Measurements from ENCODE around the gene PNLIP.

Gene PNLIP

DNA sequence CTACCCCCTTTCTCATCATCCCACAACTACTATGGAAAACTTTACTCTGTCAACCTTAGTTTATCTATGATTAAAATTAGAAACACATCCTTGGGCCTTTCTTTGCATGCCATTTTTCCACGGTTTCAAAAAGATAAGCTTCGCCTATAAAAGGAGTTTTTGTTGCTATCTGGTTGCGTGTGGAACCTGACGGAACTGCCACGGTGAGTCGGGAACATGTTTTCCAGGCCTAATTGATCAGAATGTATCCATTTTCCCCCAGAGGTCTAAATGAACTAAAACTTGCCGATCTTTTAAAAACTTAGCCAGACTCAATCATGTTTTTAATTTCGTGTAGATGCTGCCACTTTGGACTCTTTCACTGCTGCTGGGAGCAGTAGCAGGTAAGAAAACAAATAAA, at the start of gene PNLIP:
Gene PNLIP, plus strand, starts transcription at position 176 of the 400 bp plus-strand sequence. Its CDS starts 162 bp downstream, at position 338.
- TF ChIP-seq ZNF274 (IDR thresholded peaks at IDR 0.05; ENCODE audit: low read depth, low read length) = no peak

DNA sequence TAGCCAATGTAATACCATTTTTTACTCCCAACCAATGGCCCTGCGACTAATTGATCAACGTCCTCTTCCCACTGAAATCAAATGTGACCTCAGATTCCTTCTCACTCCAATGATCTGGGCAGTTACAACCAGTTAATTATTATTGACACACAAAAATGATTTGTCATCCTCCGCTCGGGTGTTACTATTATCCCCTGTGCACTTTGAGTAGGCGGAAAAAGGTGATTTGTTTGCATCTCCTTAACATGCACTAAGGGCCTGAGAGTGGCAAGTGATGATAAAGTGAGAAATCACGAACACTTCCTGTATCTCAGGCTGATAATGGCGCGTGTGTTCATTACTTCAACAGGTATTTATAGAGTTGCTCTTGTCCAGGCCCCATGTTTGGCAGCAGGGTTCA, 40.9 kb upstream of the PNLIP start:
- H3K4me3 ChIP-seq (ENCODE audit: low read length) = no peak overlapping the region
- TF ChIP-seq ZNF274 (IDR thresholded peaks at IDR 0.05; ENCODE audit: low read depth, low read length) = no peak

More for the DNA sequence above, at the start of gene PNLIP:
- H3K4me3 ChIP-seq (ENCODE audit: low read length) = no peak within 1 kb of the TSS

DNA sequence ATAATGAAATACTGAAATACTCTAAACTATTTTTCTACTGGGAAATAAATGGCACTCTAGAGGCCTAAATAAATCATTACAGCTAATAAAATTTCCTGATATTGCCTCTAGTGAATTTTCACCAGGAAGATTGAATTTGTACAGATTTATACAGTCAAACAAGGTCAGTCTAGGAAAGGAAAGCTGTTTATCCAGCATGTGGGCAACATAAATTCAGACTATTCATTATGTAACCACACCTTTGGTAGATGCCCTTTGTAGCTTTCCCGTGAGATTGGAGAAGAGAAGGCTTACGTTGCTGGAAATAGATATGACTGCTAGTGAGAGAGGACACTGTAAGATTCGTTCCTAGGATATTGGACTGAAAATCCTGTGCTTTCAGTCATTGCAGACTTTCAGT, 35.2 kb upstream of the PNLIP start:
- no peak overlapping the region for H3K4me3 ChIP-seq (ENCODE audit: low read length)
- TF ChIP-seq ZNF274 (IDR thresholded peaks at IDR 0.05; ENCODE audit: low read depth, low read length) = no peak

DNA sequence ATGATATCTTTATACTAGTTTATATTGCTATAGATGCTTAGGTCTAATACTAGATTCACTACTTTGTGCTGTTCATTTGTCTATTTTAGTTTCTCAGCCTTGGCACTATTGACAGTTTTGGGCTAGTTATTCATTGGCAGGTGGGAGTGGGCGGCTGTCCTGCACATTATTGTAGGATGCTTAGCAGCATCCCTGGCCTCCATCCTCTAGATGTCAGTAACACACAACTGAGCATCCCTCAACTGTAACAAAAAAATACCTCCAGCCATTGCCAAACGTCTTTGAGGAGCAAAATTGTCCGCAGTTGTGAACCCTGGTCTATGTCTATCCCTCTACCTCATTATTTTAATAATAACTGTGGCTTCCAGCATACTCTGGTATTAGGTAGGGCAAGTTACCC, 34.4 kb upstream of the PNLIP start:
- no peak overlapping the region for H3K4me3 ChIP-seq (ENCODE audit: low read length)
- TF ChIP-seq ZNF274 (IDR thresholded peaks at IDR 0.05; ENCODE audit: low read depth, low read length) = no peak

DNA sequence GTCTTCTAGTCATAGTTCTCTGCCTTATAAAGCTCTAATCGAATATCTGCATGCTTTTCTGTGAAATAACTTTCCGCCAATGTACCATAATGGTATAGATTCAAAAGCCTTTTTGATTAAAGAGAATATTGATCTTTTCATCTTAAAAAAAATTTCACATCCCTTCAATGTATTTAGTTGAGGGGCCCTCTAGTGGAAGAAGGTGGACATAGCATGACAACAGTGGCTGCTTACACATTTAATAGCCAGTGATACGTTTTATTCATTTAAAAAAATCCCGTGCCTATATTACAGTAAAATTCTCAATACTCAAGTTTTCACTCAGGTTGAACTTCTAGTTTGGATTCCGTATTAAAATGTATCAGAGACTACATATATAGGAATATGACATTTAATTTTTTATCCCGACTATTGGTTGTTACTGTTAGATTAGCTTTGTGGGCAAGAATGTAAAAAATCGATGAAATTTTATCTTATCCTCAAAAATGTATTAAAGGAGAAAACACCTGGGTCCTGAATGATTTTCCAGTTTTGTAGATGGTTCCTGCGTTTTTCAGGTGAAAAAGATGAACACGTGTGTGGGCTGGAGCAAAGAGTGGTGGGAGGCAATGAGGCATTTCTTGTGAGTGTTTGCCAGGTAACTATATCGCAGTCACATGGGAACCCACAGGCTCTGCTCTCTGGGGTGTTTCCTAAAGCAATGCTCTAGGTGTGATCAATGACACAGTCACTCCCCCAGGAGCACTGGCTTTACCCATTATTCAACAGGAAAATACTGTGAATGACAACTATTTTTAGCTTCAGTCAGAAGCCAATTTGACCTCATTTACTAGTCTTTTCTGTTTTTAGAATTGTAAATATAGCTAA, 24.1 kb upstream of the PNLIP start:
- TF ChIP-seq ZNF274 (IDR thresholded peaks at IDR 0.05; ENCODE audit: low read depth, low read length) = no peak
- H3K4me3 ChIP-seq (ENCODE audit: low read length) = no peak overlapping the region

DNA sequence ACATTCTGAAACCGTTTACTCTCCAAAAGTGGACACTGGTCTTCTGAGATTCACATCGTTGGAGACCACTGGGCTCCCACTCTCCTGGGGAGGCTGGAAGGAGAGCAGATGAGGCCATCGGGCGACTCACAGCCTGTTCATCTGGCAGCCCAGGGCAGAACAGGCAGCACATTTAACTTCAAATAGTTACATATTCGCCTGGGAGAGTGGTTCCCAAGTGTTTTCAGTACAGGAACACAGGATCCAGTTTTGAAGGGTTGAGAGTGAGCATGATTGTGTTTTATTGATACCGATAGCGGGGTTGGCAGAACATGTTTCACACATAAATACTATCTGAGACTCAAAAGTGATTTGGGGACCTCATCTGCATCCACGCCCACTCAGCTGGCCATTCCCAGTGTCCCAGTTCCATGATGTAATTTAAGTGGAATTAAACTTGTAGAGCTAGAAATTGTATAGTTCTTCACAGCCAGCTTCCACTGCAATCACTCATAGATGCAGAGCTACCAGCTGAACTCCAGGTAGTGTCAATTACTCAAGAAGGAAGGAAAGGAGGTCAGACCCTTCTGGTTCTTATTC, 22.8 kb upstream of the PNLIP start:
- TF ChIP-seq ZNF274 (IDR thresholded peaks at IDR 0.05; ENCODE audit: low read depth, low read length) = no peak
- H3K4me3 ChIP-seq (ENCODE audit: low read length) = no peak overlapping the region

DNA sequence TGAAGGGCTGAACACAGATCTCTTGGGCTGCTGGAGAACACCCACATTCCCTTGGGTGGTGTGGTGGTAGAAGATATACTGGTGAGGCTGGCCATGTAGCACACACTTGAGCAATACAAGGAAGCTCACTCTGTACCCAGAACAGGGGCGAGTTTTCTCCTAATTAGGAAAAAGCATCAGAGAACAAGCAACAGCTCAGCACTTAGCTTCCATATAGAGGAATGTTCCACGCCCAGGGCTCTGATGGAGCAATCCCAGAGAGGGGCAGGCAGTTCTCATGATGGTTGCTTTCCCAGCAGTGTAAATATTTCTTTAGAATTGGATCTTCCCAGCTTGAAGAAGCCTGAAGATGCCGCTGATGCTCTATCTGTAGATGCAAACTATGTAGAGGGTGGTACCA, 21.0 kb upstream of the PNLIP start:
- no peak overlapping the region for H3K4me3 ChIP-seq (ENCODE audit: low read length)
- TF ChIP-seq ZNF274 (IDR thresholded peaks at IDR 0.05; ENCODE audit: low read depth, low read length) = no peak

DNA sequence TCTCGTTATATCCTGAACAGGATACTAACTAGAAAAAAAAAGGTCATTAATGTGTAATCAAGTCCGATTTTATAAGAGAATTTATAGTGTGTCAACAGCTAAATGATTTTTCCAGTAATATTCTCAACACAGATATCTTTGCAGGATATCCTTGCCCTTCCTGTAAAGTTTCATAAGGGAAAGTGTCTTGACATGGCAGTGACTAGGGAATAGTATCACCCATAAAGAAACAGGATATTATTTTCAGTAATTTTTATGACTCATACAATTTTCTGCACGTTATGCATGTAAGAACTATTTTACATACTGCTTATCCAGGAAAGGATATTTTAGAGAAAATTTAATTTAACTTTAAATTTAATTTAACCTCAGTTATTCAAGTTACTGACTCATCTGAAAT, 19.5 kb upstream of the PNLIP start:
- no peak overlapping the region for H3K4me3 ChIP-seq (ENCODE audit: low read length)
- TF ChIP-seq ZNF274 (IDR thresholded peaks at IDR 0.05; ENCODE audit: low read depth, low read length) = no peak

DNA sequence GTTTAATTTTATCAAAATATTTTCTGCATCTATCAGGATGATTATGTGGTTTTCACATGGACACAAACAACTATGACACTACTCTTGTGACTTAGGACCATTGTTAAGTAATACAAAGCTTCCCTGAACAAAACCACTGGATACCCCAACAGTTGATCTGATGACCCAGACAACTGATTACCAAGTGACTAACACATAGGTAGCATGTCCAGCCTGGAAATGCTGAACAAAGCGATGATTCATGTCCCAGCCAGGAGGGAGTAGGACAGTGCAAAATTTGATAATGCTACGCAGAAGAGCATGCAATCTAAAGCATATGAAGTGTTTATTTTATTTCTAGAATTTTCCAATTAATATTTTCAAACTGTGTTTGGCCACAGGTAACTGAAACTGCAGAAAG, 8.9 kb upstream of the PNLIP start:
- TF ChIP-seq ZNF274 (IDR thresholded peaks at IDR 0.05; ENCODE audit: low read depth, low read length) = no peak
- H3K4me3 ChIP-seq (ENCODE audit: low read length) = no peak overlapping the region

DNA sequence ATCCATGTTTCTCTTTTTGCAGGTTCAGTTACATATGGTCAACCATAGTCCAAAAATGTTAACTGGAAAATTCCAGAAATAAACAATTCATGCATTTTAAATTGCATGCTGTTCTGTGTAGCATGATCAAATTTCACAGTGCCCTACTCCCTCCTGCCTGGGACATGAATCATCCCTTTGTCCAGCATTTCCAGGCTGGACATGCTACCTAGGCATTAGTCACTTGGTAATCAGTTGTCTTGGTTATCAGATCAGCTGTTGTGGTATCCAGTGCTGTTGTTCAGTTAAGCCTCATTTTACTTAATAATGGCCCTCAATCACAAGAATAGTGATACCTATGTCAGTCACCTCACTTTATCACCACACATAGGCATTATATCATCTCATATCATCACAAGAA, 7.3 kb upstream of the PNLIP start:
- no peak for TF ChIP-seq ZNF274 (IDR thresholded peaks at IDR 0.05; ENCODE audit: low read depth, low read length)

DNA sequence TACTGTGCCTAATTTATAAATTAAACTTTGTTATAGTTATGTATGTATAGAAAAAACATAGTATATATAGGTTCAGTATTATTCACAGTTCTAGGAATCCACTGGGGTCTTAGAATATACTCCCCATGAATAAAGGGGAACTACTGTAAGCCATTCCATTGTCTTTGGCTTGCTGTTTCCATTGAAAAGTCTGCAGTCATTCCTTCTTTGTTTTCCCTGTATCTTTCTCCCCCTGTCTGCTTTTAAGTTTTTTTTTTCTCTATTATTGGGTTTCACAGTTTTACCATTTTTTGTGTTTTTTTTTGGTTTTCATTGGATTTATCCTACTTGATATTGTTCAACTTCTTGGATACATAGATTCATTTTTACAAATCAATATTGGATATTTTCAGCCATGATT, 6.7 kb upstream of the PNLIP start:
- no peak for TF ChIP-seq ZNF274 (IDR thresholded peaks at IDR 0.05; ENCODE audit: low read depth, low read length)
- H3K4me3 ChIP-seq (ENCODE audit: low read length) = no peak overlapping the region

More for the DNA sequence above, 7.3 kb upstream of the PNLIP start:
- no peak overlapping the region for H3K4me3 ChIP-seq (ENCODE audit: low read length)

DNA sequence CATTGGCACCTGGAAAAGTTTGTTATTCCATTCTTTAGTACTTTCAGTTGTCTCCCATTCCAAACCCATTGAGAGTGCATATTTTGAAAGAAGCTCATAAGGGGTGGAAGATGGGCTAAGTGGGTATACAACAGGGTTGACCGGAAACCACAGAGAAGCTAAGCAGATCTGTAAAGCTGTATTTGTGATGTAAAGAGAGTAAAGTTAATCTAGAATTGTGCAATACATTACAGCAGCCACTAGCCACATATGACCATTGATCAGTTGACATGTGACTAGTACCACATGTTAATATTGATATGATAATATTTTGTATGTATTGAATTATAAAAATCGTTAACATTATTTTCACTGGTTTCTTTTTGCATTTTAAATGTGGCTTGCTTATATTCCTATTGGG, 4.9 kb upstream of the PNLIP start:
- no peak overlapping the region for H3K4me3 ChIP-seq (ENCODE audit: low read length)
- TF ChIP-seq ZNF274 (IDR thresholded peaks at IDR 0.05; ENCODE audit: low read depth, low read length) = no peak

DNA sequence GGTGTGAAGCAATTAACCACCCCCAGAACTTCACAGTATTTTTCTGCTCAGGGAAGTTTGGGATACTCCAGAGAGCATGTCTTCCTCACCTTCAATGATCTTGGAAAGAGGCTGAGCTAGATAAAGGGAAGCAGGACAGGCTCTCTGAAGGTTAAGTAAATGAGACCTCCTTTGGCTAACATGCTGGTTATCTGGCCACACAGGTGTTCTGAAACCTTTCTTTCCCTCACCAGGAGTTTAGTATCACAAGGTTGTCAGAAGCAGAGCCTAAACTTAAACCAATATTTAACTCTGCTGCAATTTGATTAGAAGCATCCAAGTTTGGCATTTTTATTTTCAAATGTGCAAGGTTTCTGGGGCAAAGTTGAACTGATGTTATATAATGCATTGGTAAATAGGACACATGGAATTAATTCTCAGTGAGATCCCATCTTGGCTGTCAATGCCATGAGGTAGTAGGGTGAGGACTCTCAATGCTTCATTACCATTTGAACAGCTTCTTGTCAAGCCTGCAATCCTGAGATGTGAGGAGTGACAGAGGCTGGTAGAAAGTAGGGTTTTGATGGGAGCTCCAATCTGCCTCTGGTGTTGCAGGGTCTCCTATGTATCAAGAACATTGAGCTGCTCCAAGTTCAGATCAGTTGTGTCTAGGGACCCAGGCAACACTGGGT, 3.6 kb upstream of the PNLIP start:
- no peak for TF ChIP-seq ZNF274 (IDR thresholded peaks at IDR 0.05; ENCODE audit: low read depth, low read length)

DNA sequence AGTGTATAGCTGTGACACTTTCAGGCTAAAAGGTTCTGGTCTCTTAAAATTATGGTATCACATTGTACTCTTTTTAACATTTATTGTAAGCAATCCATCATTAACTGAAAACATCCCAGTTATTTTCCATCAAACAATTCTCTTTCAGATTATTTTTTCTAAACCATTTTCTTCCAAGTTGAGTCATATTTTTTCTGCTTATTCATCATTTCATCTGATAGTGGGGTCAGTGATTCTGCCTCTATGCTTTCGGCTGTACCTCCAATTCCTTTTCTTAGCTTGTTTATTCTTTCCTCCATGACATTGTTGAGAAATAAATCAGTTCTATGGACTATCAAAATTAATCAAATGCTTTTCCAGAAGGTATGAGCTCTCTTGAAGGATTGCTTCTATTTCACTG, 609 bp upstream of the PNLIP start:
- TF ChIP-seq ZNF274 (IDR thresholded peaks at IDR 0.05; ENCODE audit: low read depth, low read length) = no peak
- no peak overlapping the region for H3K4me3 ChIP-seq (ENCODE audit: low read length)

More for the DNA sequence above, 3.6 kb upstream of the PNLIP start:
- no peak overlapping the region for H3K4me3 ChIP-seq (ENCODE audit: low read length)

DNA sequence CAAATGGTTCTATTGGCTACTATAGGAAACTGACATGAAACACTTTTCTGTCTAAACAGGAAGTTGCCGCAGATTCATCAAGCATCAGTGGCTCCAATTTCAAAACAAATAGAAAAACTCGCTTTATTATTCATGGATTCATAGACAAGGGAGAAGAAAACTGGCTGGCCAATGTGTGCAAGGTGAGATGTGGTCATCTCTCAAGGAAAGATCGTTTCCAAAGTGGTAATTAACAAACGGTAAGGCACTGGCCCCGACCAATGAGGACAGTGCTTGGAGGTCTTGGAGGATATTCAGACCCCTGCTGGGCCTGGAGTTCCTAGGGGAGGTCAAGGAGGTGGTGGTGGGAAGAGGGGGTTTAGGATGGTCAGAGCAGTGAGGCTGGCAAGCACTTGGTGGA, 2.6 kb downstream of the PNLIP start:
- no peak overlapping the region for H3K4me3 ChIP-seq (ENCODE audit: low read length)
- no peak for TF ChIP-seq ZNF274 (IDR thresholded peaks at IDR 0.05; ENCODE audit: low read depth, low read length)
